Activated CD4-positive, alpha-beta T cell treated with anti-CD3 and anti-CD28 coated beads, Interleukin-2, amount 50 U/mL, for 48 hours (primary cell): ENCODE data around the gene PHRF1.
"Not testable (repeated sequence)": the region's sequence is repeated elsewhere in the genome, so short reads cannot be mapped to it uniquely, and the experiment has no call there.

ENCODE experiments used
- DNase-seq, 2 experiments: peaks; one replicate each; pipeline ENCODE4 v3.0.0-alpha.2; 2020

The PHRF1 gene

DNA sequence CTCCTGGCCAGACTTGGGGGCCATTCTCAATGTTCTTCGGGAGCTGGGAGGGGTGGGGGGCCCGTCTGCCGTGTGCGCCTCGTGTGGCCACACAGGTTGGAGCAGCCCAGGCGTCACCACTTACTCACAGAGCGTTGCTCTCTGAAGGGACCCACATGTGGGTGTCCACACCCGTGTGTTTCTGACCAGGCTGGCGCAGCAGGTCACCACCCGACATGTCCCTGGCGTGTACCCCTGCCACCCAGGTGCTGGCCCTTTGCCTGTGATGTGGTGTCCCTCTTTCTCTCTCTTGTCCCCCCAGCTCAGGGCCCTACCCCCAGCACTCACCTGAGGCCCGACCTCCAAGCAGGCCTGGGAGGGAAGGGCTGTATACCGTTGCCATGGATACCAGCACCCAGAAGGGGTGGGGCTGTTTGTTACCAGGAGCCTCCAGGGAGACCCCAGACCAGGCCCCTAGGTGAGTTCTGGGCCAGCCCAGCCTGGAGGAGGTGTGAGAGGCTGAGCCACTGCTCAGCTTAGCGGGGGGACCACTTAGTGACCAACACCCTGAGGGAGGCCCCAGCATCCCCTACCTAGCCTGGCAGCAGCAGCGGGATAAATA, 17.1 kb upstream of the PHRF1 start:
- no peak for DNase-seq

DNA sequence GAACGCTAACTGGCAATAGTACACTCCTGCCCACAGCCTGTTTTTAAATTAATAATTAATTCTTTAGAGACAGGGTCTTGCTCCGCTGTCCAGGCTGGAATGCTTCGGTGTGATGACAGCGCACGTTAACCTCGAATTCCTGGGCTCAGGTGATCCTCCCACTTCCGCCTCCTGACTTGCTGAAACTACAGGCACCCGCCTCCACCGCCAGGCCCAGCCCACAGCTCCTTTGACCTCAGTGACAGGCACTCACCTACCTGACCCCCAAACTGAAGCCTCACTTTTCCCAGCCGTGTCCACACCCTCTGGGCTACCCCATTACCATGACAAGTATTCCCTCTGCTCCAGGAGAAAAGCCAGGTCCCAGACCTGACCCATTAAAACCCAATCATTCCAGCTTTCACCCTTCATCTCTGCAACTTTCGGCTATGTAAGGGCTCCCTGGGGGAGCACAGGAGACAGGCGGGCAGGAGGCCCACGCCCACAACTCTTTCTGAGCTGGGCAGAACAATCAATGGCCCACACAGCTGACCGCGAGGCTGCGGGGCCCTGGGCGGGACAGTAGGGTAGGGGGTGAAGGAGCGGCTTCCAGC, 16.5 kb upstream of the PHRF1 start:
- no peak for DNase-seq

DNA sequence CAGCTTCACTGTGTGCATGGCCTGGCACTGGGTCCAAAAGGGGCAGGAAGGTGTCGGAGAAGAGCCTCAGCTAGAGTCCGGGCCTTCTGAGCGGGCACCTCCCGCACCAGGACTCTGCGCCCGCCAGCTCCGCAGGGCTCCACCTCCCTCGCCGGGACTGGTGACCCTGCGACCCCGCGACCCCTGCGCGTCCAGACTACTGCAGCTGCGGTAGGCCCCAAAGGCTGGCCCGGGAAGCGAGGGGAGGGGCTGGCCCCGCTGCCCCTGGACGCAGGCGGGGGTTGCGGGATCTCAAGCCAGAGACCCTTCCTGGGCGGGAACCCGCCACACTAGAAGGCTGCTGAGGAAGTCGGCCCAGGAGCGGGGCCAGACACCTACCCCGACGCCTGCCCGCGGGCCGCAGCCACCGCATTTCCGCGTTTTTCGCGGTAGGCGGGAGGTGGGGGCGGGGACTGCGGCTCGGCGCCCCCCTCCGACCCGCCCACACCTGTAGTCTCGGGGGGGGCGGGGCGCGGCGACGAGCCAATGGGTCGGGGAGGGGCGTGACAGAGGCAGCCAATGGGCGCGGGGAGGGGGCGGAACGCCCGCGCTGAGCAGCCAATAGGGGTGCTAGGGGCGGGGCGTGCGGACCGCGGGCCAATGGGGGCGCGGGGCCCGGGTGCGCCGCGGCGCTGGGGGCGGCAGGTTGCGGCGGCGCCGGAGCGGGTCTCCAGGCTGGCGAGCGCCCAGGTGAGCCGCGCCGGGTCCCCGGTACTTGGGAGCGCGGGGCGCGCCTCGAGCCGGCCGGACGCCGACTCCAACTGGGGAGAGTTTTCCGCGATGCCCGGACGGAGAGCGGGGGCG, 15.7 kb upstream of the PHRF1 start, which contains the start of the genes LMNTD2 and RASSF7:
TSS of gene LMNTD2 (minus strand) at position 434 of the 843 bp plus-strand sequence. CDS start at position 412, 22 bp downstream.
TSS of gene RASSF7 (plus strand) at position 666 of the 843 bp plus-strand sequence. CDS start 799 bp downstream, outside the sequence.
- peak; percentile 97 for DNase-seq

DNA sequence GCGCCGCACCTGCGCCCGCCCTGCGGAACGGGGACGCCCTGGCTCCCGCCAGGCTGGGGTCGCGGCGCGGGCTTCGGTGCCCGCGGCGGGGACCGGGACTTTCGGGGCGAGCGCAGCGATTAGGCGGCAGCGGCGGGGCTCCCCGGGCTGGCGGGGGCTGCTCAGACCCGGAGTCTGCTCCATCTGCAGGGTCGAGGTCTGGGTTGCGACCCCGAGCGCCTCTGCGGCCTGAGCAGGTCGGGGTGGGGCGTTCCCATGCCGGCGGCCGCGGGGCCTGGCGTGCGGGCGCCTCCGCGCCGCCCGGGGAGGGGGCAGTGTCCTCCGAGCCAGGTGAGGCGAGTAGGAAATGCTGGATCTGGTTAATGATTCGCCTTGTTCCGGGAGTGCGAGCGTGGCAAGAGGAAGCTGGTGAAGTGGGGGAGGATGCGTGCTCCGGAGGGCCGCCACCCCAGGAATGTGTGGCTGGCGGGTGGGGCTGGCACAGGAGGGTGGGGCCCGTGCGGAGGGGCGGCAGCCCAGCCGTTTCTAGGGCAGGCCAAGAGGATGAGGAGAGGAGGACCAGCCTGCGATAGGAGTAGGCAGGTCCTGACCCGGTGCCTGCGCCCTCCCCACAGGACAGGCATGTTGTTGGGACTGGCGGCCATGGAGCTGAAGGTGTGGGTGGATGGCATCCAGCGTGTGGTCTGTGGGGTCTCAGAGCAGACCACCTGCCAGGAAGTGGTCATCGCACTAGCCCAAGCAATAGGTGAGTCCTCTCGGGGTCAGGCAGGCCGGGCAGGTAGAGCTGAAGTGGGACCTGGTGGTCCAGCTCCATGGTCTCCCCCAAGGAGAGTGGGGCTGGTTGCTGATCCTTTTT, 14.9 kb upstream of the PHRF1 start:
- DNase-seq = no peak

DNA sequence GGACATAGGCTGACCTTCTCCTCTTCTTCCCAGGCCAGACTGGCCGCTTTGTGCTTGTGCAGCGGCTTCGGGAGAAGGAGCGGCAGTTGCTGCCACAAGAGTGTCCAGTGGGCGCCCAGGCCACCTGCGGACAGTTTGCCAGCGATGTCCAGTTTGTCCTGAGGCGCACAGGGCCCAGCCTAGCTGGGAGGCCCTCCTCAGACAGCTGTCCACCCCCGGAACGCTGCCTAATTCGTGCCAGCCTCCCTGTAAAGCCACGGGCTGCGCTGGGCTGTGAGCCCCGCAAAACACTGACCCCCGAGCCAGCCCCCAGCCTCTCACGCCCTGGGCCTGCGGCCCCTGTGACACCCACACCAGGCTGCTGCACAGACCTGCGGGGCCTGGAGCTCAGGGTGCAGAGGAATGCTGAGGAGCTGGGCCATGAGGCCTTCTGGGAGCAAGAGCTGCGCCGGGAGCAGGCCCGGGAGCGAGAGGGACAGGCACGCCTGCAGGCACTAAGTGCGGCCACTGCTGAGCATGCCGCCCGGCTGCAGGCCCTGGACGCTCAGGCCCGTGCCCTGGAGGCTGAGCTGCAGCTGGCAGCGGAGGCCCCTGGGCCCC, 14.1 kb upstream of the PHRF1 start:
- DNase-seq = no peak

DNA sequence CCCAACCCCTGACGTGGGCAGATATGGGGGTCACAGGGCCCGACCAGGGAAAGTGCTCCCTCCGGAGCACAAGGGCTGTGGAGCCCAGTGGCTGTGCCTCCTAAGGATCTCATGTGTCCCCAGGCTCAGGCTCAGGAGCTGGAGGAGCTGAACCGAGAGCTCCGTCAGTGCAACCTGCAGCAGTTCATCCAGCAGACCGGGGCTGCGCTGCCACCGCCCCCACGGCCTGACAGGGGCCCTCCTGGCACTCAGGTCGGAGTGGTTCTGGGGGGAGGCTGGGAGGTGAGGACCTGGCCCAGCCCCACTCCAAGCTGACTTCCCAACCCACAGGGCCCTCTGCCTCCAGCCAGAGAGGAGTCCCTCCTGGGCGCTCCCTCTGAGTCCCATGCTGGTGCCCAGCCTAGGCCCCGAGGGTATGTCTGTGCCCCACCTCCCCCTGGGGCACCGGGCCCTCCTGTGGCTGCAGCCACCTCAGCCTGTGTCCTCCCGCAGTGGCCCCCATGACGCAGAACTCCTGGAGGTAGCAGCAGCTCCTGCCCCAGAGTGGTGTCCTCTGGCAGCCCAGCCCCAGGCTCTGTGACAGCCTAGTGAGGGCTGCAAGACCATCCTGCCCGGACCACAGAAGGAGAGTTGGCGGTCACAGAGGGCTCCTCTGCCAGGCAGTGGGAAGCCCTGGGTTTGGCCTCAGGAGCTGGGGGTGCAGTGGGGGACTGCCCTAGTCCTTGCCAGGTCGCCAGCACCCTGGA, 13.0 kb upstream of the PHRF1 start:
- no peak for DNase-seq

DNA sequence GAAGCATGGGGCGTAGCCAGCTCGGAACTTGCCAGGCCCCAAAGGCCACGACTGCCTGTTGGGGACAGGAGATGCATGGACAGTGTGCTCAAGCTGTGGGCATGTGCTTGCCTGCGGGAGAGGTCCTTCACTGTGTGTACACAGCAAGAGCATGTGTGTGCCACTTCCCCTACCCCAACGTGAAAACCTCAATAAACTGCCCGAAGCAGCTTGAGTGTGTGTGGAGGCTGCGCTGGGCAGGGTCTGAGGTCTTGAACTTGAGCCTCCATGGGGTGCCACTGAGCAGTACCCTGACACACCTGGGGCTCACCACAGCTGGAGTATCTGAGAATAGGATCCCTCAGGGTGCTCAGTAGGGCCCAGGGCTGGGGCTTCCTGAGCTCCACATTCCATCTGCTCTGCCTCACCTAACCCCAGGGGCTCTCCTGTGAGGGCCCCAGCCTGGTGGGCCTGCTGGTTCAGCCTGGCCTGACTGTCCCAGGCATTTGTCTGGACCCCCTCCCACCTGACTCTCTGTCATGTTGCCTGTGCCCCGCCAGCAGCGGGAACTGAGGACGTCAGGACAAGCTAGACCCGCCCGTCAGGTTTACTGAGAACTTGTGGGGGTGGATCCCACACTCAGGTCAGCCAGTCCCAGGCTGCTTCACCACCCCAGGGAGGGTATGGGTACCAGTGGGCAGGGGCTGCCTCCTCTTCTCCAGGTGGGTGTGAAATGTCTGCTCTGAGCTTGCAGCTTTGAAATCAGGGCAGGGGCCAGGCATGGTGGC, 12.3 kb upstream of the PHRF1 start:
- DNase-seq = no peak

DNA sequence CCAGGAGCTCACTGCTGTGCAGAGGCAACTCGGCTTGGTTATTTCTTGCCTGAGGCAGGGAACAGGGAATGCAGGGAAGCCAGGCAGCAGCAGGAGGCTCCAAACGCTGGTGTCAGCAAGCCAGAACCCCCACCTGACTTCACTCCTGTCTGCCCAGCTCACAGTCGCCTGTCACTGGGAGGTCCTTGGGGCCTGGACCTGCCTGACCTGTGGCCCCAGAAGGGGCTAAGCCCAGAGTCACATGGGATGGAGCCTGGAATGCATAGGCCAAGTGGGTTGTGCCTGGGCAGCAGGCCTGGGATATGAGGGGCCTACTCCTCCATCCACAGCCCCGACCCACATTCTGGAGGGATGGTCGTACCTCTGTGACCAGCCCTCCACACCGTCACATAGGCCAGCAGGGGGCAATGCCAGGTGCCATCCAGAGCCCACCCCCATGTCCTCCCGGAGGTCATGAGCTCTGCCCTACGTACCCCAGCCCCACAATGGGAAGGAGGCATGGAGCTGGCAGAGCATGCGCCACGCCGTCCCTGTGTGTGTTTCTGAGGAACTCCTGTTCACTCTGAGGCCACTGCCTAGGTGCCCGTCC, 10.3 kb upstream of the PHRF1 start:
- DNase-seq = no peak

DNA sequence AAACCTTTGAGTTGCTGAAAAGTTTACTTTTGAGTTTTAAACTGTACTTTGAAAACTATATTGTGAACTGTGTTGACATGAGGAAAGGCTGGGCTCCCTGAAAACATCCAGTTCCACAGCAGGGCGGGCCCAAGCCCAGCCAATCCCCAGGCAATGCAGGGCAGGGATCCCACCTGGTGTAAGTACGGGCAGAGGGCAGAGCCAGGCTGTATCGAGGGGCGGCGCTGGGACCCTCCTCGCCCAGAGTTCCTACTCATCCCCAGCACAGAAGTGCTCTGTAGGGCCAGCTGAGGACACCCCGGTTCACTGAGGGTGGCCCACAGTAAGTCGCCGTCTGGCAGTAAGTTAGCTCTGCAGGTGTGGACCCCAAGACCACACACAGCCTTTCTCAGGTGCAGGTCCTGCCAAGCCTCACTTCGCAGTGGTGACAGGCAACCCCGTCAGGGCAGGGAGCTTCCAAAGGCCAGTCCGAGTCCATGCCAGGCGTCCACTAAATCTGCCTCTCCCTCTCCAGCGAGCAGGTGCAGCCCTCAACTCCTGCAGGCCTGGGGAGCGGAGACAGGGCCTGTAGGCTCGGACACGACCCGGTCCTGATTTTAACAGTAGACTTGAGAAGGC, 9.2 kb upstream of the PHRF1 start:
- DNase-seq = no peak

DNA sequence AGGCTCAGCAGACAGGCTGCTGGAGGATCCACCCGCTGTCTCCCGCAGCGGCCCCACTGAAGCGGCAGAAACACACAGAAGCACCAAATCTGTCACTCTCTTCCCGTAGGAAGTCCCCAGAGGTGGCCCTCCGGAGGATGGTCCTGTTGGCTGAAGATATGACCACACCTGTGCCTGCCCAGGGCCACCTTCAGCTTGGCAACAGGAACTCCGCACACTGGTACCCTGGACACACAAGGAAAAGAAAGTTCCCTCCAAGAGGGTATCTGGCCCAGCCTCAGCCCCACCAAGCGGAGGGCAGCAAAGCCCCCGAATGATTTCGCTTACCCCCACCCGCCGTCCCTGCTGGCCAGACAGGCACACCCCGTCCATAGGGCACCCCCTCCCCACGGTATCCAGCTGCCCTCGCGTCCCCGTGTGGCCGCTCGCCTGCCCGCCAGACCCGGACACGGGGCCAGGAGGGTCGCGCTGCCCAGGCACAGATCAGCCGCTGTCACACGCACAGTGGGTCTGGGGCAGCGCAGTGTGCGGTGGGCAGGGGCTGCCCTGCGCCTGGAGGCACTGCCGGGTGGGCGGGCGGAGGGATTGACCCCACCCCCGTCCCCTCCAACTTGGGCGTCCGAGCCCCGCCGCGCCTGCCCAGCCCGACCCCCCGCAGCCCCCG, 8.5 kb upstream of the PHRF1 start:
- DNase-seq = no peak

DNA sequence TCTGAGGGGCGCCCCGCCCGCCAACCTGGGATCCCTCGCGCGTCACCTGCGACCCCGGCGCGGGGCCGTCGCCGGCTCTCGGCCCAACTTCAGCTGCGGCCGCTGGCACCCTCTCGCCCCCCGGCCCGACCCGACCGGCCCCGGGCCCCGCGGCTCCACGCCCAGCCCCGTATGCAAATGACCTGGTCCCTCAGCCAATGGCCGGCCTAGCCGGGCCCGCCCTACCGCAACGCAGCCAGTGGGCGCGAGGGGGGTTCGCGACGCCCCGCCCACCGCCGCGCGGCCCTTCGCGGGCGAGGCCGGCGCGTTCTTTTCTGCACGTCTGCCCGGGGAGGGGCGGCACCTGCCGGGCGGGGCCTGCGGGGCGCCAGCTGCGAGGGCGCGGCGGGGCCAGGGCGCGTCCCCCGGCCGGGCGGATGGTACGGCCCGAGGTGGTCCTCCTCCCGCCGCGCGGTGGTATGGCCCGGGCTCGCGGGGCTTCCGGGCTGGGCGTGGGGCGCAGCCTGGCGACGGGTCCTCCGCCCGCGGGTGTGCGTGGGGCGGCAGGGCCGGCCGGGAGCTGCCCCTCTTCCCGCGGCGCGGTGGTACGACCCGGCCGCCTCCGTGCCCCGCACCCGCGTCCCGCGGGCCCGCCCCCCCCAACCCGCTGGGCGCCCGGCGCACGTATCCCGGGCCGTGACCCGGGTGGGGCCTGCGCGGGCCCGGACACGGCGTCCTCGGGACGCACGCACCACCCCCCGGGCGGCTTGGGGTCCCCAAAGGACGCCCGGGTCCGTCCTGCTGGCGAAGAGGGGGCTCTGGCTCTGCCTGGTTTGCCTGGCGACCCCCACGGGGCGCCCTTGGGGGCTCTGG, 7.7 kb upstream of the PHRF1 start:
- DNase-seq = peak; percentile 92 to 93

DNA sequence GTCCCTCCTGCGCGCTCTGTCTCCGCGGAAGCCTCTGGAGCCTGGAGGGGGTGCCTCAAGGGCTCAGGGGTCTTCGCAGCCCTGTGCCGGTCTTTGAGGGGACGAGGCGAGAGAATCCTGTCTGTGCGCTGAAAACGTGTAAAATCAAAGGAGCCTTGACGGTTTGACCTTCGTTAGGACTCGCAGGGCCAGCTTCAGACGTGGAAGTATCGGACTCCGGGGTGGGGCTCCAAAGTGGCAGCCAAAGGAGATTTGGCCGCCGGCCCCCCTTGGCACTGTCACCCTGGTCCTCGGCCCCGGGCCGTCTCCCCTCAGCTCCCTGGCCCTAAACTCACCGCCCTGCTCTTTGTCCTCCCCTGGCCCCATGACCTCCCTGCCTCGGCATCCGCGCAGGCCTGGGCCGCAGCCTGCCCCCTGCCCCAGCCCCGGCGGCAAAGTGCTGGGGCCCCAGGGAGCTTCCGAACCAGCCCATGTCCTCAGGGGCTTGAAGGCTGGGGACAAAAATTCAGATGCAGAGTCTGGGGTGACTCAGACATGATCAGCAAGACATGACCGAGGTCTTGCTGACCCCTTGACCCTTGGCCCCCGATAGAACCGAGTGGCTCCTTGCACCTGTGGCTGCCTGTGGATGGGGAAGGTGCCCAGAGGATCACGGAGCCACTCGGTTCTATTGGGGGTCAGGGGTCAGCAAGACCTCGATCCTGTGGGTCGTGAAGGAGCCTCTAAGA, 6.9 kb upstream of the PHRF1 start:
- no peak for DNase-seq

DNA sequence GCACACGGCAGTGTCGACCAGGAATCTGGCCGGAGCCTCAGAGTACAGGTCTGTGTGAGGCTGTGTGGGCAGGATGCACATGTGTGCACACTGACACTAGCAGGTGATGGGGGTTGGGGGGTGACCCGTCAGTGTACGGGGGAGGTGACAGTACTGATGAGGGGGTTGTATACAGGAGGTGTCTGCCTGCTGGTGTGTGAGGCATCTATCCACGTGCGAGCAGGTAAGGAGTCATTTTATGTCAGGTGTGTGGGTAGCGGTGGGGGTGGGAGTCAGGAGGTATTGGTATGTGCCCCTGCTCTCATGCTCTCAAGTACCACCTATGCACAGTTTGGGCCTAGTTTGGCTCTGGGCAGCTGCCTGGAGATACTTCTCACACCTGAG, 4.5 kb upstream of the PHRF1 start:
- DNase-seq = no peak

DNA sequence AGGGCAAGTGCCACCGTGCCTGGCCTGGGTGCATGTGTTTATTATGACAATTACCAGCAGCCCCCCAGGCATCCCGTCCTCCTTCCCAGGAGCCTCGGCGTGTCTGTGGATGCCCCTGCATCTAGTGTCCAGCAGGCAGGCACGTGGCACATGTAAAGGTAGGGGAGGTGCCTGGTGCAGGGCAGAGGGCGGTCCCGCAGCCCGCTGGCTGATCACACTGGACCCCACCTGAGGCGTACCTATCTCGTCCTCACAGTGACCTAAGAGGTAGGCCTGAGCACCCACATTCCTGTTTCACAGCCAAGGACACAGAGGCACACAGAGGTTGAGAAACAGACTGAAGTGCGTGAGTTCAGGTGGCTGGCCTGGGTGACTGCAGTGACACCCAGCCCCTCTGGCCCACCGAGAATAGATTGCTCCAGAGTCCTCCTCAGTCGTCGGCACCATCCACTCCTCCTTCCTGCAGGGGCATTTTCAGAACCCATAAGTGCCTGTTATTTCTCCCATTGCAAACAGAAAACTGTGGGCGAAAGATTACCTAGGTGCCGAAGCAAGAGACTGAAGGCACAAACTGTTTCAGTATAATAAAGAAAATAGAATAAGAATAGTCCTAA, 3.0 kb upstream of the PHRF1 start:
- no peak for DNase-seq

DNA sequence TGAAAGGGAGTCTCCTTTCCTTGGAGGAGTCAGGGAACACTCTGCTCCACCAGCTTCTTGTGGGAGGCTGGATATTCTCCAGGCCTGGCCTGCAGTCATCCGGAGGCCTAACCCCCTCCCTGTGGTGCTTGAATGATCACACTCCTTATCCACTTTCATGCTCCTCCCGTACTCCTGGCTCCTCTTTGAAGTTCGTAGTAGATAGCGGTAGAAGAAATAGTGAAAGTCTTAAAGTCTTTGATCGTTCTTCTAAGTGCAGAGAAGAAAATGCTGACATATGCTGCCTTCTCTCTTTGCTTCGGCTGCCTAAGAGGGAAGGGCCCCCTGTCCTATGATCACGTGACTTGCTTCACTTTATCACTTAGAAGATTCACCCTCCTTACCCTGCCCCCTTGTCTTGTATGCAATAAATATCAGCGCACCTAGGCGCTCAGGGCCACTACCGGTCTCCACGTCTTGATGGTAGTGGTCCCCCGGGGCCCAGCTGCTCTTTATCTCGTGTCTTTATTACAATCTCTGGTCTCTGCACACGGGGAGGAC, 2.2 kb upstream of the PHRF1 start:
- not testable (repeated sequence) for DNase-seq

DNA sequence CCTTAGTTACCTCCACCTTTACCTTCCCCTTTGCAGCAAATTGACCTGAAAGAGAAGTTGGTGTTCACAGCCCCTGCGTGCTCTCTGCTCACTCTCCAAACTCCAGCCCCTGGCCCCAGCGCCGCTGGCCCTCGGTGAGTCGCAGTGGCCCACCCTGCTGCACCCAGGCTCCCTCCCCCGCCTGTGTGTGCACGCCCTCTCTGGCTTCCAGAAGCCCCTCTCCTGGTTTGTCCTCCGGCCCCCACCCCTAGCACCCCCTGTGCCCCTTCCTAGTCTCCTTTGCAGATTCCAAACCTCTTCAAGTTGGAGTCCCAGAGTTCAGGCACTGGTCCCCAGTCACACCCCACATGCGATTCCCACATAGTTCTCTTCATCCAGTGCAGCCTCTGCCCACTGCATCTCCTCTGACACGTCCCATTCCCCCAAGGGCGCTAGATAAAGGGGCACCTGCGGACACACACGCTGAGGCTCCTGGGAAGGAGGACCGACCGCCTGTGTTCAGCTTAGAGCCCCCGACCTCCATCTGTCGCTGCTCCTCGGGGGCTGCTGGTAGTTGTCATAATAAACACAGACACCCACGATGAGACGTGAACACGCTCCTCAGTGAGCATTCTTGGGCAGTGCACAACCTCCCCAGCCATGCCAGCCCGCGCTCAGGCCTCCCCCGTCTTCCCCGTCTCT, 1.5 kb upstream of the PHRF1 start:
- no peak for DNase-seq
